ENCODE measurements around the gene FMN1.

GRCh38 chr15:33021806-33022389 lies 172.6 kb downstream of the FMN1 start:
- TF ChIP-seq CTCF (IDR thresholded peaks at IDR 0.05; ENCODE audit: low read depth, low read length, poor library complexity, severe bottlenecking), result peak; percentile 72
- TF ChIP-seq EZH2phosphoT487 (IDR thresholded peaks at IDR 0.05; ENCODE audit: borderline replicate concordance, low read length), result no peak

Measured in DOHH2 (cell line).